Measurements from ENCODE around the gene ENAH. TPM values are rescaled to one million over a fixed set of nuclear protein-coding genes. Genes with fewer than 3 reads are reported as not detected.

Gene ENAH
- total RNA-seq, 1 experiment from 2014 or later: 285 TPM

- no peak for TF ChIP-seq CTCF (conservative IDR thresholded peaks at IDR 0.05)
- Histone ChIP-seq H2BK15ac (ENCODE audit: low read depth, low read length) (no peak overlapping the region), H3K14ac (ENCODE audit: insufficient read depth, low read length) (no peak overlapping the region), H3K56ac (ENCODE audit: insufficient read length, low read depth, low read length) (no peak overlapping the region), H3K79me2 (ENCODE audit: insufficient read depth, low read length) (no peaks in the 10 kb centered on the region), H2BK5ac (ENCODE audit: insufficient read length, low read length) (no peak overlapping the region), H4K91ac (ENCODE audit: insufficient read length, low read depth, low read length) (no peak overlapping the region), H3K27me3 (ENCODE audit: insufficient read depth, low read length) (peaks cover 2% of the 10 kb centered on the region; the same call in 1 of the 2 replicates), H3K27ac (ENCODE audit: insufficient read length, low read depth, low read length) (no peak overlapping the region), H3K23ac (ENCODE audit: insufficient read length, low read depth, low read length) (no peak overlapping the region), H3T11ph (ENCODE audit: low read length) (no peak overlapping the region), H3K4me1 (ENCODE audit: insufficient read depth, low read length) (no peaks in the 10 kb centered on the region), H3K23me2 (ENCODE audit: insufficient read length, low read depth, low read length, poor library complexity, severe bottlenecking) (no peaks in the 10 kb centered on the region), H4K8ac (replicated peaks; ENCODE audit: insufficient read length, low read depth, low read length) (no peak overlapping the region), H3K4me2 (ENCODE audit: insufficient read depth, insufficient read length, low read length) (no peak overlapping the region), H2BK20ac (ENCODE audit: low read depth, low read length, poor library complexity, severe bottlenecking) (no peak overlapping the region), H2AFZ (ENCODE audit: low read length) (no peak overlapping the region), H3K4ac (ENCODE audit: low read depth, low read length) (no peak overlapping the region), H3K9me3 (ENCODE audit: control insufficient read depth, low read depth, low read length) (no peaks in the 10 kb centered on the region), H3K9ac (ENCODE audit: extremely low read depth, insufficient read length, low read length) (no peak overlapping the region), H3K79me1 (ENCODE audit: insufficient read depth, low read depth, low read length, poor library complexity, severe bottlenecking) (no peaks in the 10 kb centered on the region), H4K5ac (ENCODE audit: insufficient read length, low read depth, low read length) (no peak overlapping the region), H2AK5ac (ENCODE audit: insufficient read length, low read length) (no peak overlapping the region), H3K18ac (ENCODE audit: insufficient read length, low read depth, low read length) (no peak overlapping the region), H4K20me1 (ENCODE audit: control insufficient read depth, insufficient read depth, insufficient read length) (no peaks in the 10 kb centered on the region), H2BK12ac (ENCODE audit: insufficient read length, low read depth, low read length) (no peak overlapping the region), H2BK120ac (ENCODE audit: low read depth, low read length, poor library complexity, severe bottlenecking) (no peak overlapping the region)
- H3K4me3 Mint-ChIP-seq: no peak overlapping the region
- DNase-seq: no peak
- H3K36me3 Mint-ChIP-seq (ENCODE audit: insufficient read depth in 1 of 3, low read depth in 3 of 3): no peaks in the 10 kb centered on the region
- H3K27me3 Mint-ChIP-seq (ENCODE audit: low read depth): no peaks in the 10 kb centered on the region
- no peaks in the 10 kb centered on the region for H3K9me3 Mint-ChIP-seq
- H3K27ac Mint-ChIP-seq: no peak overlapping the region
- WGBS (ENCODE audit: extremely low coverage, insufficient read length, low lambda C conversion rate): no CpG with 5 or more reads among the region's 2 CpGs
- H3K4me1 Mint-ChIP-seq: peaks cover 0 to 4% of the 10 kb centered on the region in 2 experiments; a peak in 1 of 4 replicates
Measured at GRCh38 chr1:225664762-225665161, 11.8 kb upstream of the ENAH start.
